ENCODE data around the gene INF2.

GRCh38 chr14:104655128-104655848 is 34.1 kb upstream of the INF2 start:
- TF ChIP-seq CTCF (optimal IDR thresholded peaks at IDR 0.05 in 1 of 3, IDR thresholded peaks at IDR 0.05 in 1 of 3, conservative IDR thresholded peaks at IDR 0.05 in 1 of 3; ENCODE audit: extremely low read depth in 1 of 3, insufficient read depth in 2 of 3, low read length in 3 of 3): no peak
- no peak for TF ChIP-seq EZH2 (IDR thresholded peaks at IDR 0.05; ENCODE audit: low read length)

All from keratinocyte (primary cell).